Measurements from ENCODE around the gene XYLT2.

The XYLT2 gene

DNA sequence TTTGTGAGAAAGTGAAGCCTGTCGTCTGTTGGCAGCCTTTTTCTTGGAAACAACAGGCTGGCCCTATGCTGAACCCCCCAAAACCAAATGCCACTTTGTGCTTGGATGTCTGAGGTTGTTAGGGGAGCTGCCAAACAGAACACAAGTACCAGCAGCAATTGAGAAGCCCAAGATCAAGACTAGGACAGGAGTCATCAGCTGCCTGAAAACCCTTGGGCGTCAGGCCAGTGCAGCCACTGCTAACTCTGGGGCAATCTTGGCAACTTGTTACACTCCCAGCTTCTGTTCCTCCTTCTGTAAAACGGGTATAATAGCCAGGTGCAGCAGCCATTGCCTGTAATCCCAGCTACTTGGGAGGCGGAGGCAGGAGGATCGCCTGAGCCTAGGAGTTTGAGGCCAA, 60.7 kb downstream of the XYLT2 start:
- no peak overlapping the region for H3K4me3 ChIP-seq (ENCODE audit: low read depth, low read length)
- TF ChIP-seq, protein P1, sequence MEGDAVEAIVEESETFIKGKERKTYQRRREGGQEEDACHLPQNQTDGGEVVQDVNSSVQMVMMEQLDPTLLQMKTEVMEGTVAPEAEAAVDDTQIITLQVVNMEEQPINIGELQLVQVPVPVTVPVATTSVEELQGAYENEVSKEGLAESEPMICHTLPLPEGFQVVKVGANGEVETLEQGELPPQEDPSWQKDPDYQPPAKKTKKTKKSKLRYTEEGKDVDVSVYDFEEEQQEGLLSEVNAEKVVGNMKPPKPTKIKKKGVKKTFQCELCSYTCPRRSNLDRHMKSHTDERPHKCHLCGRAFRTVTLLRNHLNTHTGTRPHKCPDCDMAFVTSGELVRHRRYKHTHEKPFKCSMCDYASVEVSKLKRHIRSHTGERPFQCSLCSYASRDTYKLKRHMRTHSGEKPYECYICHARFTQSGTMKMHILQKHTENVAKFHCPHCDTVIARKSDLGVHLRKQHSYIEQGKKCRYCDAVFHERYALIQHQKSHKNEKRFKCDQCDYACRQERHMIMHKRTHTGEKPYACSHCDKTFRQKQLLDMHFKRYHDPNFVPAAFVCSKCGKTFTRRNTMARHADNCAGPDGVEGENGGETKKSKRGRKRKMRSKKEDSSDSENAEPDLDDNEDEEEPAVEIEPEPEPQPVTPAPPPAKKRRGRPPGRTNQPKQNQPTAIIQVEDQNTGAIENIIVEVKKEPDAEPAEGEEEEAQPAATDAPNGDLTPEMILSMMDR (IDR thresholded peaks at IDR 0.05; ENCODE audit: low read depth, low read length, missing control alignments), result no peak
- no peak for DNase-seq (ENCODE audit: low read depth)

DNA sequence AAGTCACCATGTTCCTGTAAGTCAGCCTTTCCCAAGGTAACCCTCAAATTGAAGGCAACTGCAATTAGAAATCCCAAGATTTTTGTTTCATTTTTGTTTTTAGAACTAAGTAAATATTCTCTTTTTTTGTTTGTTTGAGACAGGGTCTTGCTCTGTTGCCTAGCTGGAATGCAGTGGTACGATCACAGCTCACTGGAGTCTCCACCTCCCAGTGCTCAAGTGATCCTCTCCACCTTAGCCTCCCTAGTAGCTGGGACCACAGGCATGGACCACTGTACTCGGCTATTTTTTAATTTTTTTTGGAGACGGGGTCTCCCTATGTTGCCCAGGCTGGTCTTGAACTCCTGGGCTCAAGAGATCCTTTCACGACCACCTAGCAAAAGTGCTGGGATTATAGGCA, 62.0 kb downstream of the XYLT2 start:
- H3K4me3 ChIP-seq (ENCODE audit: low read depth, low read length), result no peak overlapping the region
- DNase-seq (ENCODE audit: low read depth), result no peak
- TF ChIP-seq, protein P1 (IDR thresholded peaks at IDR 0.05; ENCODE audit: low read depth, low read length, missing control alignments), result no peak
